ENCODE data around the gene DSCAML1.
"Not testable (repeated sequence)": the region's sequence is repeated elsewhere in the genome, so short reads cannot be mapped to it uniquely, and the experiment has no call there.

The DSCAML1 gene

GRCh38 chr11:117459123-117459978 lies 337.7 kb downstream of the DSCAML1 start:
- DNase-seq: no peak

- DNase-seq: peak; percentile 56
Measured at GRCh38 chr11:117458275-117459122, 338.5 kb downstream of the DSCAML1 start.

- DNase-seq: no peak
Measured at GRCh38 chr11:117457835-117458234, 339.2 kb downstream of the DSCAML1 start.

GRCh38 chr11:117457031-117457785 lies 339.8 kb downstream of the DSCAML1 start:
- no peak for DNase-seq

GRCh38 chr11:117456721-117457029 lies 340.3 kb downstream of the DSCAML1 start:
- not testable (repeated sequence) for DNase-seq

GRCh38 chr11:117456027-117456720 lies 340.8 kb downstream of the DSCAML1 start:
- DNase-seq: peak; percentile 55

- no peak for DNase-seq
Measured at GRCh38 chr11:117454564-117454917, 342.5 kb downstream of the DSCAML1 start.

GRCh38 chr11:117453886-117454563 lies 343.0 kb downstream of the DSCAML1 start:
- DNase-seq: no peak

GRCh38 chr11:117449111-117449693 lies 347.8 kb downstream of the DSCAML1 start:
- DNase-seq: no peak

- no peak for DNase-seq
Measured at GRCh38 chr11:117444711-117445658, 352.0 kb downstream of the DSCAML1 start.

GRCh38 chr11:117444256-117444655 lies 352.8 kb downstream of the DSCAML1 start:
- no peak for DNase-seq

- DNase-seq: peak; percentile 28
Measured at GRCh38 chr11:117443266-117444186, 353.5 kb downstream of the DSCAML1 start.

- no peak for DNase-seq
Measured at GRCh38 chr11:117442869-117443239, 354.2 kb downstream of the DSCAML1 start.

- no peak for DNase-seq
Measured at GRCh38 chr11:117442049-117442868, 354.8 kb downstream of the DSCAML1 start.

GRCh38 chr11:117441146-117441975 lies 355.7 kb downstream of the DSCAML1 start:
- no peak for DNase-seq

- DNase-seq: no peak
Measured at GRCh38 chr11:117440258-117440657, 356.8 kb downstream of the DSCAML1 start.

- no peak for DNase-seq
Measured at GRCh38 chr11:117439256-117439655, 357.8 kb downstream of the DSCAML1 start.

All from stimulated activated CD4-positive, alpha-beta T cell treated with anti-CD3 and anti-CD28 coated beads, Interleukin-15, amount 100 ng/mL, for 24 hours (primary cell).